Stimulated activated naive CD8-positive, alpha-beta T cell treated with anti-CD3 and anti-CD28 coated beads, Interleukin-15, Interleukin-2, amounts not matched to agents 100 U/mL and 50 U/mL, for 24 hours (primary cell): Measurements from ENCODE around the gene TLL2.

Experiments
- ATAC-seq: fragments of 150-1000 bp; cut with Tn5 transposase; one replicate; pipeline ENCODE4 v1.10.0; 2021
- DNase-seq: peaks from one replicate; pipeline ENCODE4 v3.0.0; 2021

The TLL2 gene

DNA sequence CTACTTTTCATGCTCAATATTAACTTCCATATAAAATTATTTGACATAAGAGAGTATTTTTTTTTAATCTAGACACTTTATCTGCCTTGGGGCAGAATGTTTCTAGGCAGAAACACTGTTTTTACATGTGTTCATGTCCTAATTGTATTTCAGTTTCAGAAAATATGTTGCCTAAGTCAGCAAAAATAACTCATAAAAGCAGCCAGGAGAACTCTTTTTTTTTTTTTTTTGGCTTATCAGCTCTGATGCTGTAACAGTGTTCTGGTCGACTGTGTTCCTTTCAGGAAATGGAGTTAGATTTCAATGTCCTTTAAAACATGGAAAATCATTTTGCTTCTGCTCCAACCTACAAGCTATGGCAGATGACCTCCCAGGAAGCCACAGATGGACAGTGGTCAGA, 91.7 kb downstream of the TLL2 start:
- no peak for DNase-seq
- no peak for ATAC-seq

DNA sequence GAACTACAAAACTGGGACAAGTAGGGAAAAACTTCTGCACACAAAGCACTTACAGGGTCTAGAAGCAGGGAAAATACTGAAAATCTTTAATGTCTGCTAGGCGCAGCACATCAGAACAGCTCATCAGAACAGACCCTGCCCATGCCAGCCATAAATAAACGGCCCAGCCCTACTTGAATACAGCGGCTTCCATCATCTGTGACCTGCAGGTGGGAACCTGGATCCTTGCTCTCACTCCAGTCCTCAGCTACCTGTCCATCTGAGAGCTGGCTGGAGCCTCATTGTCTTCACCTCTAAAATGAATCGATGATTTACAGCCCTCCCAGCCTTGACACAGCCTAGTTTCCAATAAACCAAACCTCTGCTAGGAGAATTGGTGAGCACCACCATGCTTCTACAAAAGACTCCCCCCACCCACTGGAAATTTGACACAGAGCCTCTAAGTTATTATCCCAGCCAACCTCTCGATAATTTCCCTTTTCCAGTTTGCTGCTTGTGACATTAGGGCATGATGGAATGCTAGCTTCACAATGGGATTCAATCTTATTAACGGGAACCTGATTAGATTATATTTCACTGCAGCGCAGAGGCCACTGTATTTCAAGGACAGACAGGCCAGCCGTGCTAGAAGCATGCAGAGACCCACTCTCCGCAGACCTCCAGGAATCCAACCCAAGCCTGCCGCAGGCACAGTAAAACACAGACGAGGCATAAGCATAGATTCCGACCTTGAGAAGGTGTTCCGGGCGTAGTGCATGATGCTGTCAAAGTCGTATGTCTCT, 93.3 kb downstream of the TLL2 start:
- ATAC-seq (no peak), DNase-seq (no peak)

DNA sequence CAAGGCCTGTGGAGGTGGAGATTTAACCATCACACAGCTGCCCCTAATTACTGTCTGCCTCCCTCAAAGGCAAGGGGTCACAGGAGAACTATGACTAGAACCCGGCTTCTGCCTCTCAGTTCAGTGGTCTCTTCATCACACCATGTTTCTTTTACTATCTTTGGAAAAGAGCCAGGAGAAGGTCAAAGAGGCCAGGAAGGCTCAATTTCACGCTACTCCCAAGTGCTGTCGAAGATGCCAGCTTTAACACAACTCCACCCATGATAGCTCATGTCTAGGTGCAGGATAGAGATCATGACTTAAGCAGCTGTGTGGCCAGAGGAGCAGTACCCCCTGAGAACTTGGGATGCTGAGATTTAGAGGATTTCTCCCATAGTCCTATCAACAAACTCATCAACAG, 94.4 kb downstream of the TLL2 start:
- ATAC-seq (no peak), DNase-seq (no peak)

DNA sequence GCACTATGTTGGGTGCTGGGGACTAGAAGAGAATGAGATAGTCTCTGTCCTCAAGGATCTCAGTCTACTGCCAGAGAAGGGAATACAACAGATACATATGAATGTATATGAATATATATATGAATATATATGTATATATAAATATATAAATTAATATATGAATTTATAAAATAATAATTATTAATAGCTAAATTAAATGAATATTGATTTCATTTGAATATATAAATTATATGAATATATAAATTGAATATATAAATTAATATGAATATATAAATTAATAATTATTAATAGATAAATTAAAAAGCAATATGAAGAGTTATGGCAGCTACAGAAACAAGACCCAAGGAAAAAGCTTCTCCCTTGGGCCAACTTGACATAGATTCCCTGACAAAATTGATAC, 95.1 kb downstream of the TLL2 start:
- ATAC-seq: no peak
- no peak for DNase-seq

DNA sequence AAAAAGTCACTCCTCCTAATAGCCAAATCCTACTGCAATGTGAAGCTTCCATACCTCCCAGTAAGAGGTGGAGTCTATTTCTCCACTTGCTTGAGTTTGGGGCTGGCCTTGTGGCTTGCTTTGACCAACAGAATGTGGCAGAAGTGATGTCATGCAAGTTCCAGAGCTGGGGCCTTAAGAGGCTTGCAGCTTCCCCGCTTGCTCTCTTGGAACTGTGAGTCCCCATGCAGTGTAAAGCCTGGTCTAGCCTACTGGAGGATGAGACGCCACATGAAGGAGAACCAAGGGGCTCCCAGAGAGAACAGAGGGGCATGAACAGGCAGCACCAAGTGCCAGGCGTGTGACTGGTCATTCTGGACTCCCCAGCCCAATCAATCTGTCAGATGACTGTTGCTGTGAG, 96.3 kb downstream of the TLL2 start:
- DNase-seq: no peak
- ATAC-seq: no peak

DNA sequence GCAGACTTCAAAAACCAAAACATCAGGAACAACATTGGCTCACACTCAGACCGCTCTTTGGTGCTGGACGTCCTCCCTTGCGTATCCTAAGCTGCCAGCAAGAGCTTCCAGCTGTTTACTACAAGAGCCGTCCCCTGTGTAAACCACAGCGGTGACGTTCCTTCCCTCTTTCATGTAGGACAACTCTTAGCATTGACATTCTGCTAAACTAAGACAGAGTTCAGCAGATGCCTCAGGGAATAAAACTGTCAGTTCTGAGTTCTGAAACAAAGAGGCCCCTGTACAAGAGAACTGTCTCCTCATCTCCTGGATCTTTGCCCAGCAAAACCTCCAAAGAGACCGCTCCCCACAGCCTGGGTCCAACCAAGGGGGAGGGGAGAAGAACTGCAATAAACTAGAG, 97.1 kb downstream of the TLL2 start:
- ATAC-seq (no peak), DNase-seq (no peak)

DNA sequence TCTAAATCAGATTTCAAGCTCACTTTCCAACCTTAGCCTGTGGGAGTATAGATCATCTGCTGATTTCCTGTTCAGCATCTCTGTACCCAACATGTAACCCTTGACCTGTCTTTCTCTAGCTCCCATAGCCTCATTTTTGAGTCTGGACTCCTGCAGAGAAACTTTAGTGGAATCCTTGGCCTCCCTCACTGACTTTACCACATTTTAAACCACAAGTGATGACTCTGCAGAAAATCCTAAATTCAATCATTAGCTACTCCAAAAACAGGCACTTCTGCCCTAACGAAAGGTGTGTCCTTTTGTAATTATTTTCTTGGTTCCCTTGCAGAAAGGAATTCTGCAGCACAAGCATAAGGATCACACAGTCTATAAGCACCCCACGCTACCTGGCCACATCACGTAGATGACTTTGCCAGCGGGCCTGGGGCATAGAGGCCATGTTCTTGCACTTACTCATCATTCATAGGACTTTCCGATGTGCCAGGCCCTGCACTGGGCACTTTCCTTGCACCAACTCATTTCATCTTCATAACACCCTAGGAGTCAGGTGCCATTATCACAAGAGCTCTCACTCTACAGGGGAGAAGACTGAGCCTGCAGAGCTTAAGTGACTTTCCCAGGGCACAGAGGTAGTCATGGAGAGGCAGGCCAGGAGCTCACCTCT, 97.7 kb downstream of the TLL2 start:
- DNase-seq: no peak
- no peak for ATAC-seq

DNA sequence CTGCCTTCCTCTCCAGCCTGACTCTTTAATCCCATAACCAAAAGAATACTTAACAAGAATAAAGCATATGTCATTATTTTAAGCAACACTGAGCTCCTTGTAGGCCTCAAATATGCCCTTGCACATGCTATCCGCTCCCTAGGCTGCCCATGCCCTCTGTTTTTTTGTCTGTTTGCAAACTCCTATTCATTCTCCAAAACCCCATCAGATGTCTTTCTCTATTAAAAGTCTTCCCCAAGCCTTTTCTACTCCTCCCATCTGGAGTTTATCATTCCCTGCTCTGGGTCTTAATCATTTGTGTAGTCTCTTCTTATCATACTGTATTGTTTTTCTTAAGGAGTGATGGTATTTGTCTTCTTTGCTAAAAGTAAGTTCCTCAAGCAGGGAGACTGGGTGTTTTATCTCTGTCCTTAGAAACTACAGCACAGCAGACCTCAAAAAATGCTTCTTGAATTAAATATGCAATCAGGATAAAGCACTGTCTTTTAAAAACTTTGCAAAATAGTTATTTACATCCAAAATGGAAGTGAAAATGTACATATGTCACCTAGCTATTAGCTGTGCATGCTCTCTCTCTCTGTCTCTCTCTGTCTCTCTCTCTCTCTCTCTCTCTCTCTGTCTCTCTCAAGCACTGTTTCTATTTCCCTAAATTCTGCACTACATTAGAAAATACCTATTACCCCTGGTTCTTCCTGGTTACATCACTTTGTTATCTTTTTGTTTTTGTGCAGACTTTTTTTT, 98.4 kb downstream of the TLL2 start:
- ATAC-seq: no peak
- no peak for DNase-seq

DNA sequence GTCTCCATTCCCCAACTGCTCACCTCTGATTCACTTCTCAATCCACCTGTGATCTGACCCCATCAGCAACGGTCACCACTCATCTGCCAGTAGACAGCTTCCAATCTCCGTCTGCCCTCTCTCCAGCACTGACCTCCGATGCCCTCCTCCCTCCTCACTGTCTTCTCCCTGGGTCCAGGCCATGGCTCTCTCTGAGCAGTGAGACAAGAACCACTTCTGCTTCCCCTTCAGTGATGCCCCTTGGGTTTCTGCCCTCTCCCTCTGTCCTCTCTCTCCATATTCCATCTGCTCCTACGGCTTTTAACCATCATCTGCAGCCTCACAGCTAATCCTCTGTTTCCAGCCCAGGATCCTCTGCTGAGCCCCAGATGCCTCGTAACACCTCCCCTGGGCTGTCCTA, 99.4 kb downstream of the TLL2 start:
- no peak for ATAC-seq
- no peak for DNase-seq

DNA sequence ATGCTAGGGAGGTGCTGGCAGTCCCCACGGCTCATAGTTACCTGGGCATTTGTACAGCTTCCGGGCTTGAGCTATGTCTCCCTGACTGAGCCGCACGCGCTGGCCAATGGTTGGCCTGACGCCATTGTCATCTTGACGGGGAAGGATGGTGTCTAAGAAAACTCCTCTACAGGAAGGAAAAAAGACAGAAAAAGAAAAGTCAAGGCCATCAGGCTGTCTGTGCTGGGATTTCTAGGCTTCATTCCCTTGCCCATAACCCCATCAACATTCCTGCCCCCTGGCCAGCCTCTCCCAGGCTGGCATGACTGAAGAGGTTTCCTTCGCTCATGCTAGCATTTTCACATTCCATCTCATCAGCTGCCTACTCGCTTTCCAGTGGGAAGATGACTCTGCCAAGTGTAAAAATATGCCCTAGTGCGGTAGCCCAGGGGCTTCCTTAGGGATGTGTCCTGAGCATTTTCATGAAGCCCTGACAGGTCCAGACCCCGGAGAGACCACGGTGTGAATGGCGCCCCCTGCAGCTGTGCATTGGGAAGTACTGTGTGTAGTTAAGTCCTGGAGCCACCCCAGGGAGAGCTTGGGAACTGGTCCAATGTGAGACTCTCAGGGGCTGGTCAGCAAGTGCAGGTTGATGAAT, 100.5 kb downstream of the TLL2 start:
- DNase-seq: peak; percentile 7
- ATAC-seq: no peak

DNA sequence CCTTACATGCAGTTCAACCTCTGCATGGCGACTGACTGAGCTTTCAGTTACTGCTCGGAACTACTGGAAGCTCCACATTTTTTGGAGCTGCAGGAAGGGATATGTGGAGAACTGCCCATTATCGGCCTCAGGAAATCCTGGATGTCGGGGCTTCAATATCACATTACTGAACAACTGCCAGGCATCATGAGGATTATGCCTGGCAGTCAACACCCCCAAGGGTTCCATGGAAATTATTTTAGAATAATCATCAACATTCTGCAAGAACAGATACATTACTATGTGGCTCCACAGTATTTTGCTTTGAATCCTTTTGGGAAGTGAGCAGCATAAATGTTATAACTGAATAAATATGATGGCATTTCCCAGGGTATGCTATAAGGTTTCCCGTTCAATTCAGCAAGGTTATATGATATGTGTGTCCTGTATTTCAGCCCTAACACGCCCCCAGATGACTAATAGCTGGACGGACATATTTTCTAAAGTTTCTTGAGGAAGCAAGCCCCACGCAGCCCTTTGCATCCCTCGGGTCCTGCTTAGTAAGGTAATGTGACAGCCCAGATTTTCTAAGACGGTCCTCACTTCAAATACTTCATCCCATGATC, 101.9 kb downstream of the TLL2 start:
- DNase-seq (no peak), ATAC-seq (no peak)

DNA sequence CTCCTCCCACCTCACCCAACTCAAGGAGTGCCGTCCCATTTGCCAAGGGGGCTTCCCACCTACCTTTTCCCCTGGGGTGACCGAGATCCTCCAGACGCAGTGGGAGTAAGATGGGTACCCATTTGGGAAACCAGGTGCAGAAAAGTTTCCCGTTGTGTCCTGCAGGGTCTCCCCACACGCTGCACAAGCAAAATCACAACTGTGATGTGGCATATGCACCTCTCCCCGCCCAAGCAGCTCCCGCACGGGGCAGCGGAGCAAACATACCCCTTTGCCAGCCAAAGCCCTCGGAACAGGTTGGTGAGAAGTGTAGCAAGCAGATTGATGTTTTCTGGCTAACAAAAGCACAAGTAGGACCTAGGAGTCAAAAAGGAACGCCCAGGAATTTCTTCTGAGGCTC, 103.4 kb downstream of the TLL2 start:
- DNase-seq: no peak
- no peak for ATAC-seq

DNA sequence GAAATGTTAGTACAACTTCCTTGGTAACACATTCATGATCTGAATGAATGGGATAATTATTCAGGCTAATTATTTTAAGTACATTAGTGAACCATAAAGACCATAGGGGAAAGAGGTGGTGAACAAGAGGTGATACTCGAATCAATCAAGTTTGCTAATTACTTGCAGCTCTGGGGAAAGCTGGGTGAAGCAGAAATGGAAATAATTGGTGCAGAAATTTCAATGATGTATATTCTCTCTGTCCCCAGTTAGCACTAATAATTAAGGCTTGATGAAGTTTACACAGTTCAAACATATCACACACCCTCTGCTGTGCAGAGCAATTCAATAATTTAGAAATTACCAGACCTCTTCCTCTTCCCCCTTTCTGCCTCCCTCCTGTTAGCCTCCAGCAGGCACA, 105.5 kb downstream of the TLL2 start:
- DNase-seq (no peak), ATAC-seq (no peak)

DNA sequence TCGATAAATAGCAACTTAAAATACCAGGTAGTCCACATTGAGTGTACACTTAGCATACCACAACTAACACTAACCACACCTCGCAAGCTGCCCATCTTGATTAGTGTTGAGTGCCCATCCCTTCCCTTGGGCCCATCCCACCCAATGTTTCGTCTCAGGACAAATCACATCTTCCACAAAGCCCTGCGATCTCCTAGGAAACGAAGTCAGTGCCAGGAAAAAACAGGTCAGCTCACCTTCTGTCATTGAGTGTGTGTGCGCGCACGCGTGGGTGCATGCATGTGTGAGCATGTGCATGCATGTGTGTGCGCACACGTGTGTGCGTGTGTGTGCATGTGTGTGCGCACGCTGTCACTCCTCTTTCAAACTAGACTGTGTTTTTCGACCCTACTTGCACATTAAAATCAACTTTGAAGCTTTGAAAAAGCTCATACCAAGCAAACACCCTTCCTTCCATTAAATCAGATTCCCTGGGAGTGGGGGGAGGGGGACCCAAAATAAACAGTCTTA, 106.1 kb downstream of the TLL2 start:
- DNase-seq: no peak
- ATAC-seq: no peak

DNA sequence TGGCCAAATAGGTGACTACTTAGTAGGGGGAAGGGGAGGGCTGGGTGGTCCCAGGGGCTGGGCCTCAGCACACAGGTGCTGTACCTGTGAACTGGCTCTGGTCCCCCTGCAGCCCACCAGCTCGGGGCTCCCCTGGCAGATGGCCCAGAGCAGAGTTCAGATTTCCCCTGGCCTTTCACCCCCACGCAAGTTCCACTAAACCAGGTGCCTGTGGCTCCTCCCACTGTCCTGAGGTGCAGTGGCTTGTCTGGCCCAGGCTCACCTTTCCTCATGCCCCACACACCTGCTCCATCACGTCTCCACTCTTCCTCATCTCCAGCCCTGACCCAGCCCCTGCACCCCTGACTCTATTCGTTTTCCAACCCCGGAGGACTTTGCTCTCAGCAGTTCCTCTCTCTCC, 107.6 kb downstream of the TLL2 start:
- DNase-seq (no peak), ATAC-seq (no peak)

DNA sequence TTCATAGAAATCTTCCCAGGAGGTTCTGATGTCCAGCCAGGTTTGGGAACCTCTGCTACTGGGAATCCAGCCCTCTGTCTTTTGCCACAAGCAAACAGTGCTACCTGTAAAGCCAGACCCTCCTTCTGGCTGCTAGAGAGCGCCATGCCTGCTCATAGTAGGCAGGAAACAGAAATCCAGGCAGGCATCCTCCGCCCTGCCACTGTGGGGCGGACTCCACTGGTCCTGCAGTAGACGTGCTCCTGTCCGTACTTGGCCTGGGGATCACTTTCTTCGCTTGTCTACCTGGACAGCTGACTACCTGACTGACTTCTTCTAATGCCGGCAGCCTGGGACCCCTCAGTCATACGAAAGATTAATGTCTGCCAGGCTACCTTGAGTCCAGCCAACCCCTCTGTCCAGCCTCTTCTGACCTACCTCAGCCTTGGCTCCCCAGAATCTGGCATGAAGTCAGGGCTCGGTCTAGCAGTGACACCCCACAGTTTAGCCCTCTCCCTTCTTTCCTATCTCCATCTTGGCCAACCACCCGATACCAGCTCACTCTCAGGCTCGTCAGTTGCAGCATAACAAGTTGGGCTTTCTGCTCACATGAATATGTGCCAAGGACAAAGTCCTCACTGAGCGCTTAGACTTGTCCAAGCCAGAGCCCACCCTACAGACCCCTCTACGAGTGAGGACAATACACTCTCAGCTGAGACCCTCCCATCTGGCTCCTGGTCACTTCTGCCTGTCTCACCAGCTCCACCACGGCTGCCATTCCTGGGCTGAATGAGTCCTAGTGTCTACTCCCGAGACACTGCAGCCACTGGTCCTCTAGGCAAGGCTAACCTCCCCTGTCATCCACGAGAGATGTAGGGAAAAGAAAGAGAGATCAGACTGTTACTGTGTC, 111.1 kb downstream of the TLL2 start:
- ATAC-seq: no peak
- no peak for DNase-seq

DNA sequence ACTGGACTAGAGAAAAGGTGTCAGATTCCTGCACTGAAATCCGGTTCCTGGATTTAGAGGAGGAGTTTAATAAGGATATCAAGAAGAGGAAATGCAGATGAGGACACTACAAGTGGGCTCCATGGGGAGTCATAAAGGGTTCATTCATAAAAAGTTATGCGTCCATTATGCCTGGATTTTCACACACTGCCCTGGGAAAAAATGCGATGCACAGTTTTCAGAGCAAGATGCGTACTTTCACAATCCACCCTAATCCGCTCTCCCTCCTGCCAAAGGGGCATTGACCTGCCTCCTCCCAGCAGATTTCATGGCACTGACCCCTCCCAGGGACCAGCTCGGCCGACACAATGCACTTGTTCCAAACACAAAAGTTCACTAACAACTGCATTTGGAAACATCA, 112.7 kb downstream of the TLL2 start:
- DNase-seq (no peak), ATAC-seq (no peak)

DNA sequence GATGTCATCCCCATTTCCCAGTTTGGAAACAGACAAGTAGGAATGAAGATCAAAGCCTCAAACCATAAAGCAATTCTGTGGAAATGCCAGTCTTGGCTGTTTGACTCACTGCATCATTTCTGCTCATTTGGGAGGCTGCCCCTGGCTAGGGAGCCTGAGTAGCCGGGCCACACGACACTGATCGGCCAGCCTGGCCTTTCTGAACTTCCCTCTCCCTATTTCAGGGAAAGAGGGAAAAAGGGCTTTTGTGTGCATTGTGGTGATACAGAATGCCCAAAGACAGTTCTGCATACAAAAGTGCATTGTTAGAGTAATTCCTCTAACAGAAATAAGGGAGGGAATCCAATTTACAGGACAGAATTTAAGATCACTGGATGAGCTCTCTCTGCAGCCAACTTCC, 113.3 kb downstream of the TLL2 start:
- DNase-seq (no peak), ATAC-seq (no peak)

DNA sequence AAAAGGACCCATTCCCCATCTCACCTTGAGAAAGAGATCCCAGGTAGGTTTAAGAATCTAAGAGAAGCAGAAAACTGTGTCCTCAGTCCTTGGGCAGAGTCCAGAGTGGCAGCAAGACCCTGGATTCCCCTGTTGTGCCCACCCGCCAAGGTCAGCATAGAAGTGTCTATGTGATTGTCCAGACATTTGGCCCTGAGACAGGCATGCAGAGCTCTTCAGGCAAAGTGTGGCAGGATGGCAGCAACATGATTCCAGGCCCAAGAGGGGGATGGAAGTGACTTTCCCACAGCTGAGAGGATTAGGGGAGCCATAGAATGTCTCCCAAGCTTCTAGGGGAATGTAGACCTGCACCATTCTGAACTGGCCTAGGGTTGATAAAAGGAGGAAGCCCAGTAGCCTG, 115.8 kb downstream of the TLL2 start:
- DNase-seq: no peak
- ATAC-seq: no peak

DNA sequence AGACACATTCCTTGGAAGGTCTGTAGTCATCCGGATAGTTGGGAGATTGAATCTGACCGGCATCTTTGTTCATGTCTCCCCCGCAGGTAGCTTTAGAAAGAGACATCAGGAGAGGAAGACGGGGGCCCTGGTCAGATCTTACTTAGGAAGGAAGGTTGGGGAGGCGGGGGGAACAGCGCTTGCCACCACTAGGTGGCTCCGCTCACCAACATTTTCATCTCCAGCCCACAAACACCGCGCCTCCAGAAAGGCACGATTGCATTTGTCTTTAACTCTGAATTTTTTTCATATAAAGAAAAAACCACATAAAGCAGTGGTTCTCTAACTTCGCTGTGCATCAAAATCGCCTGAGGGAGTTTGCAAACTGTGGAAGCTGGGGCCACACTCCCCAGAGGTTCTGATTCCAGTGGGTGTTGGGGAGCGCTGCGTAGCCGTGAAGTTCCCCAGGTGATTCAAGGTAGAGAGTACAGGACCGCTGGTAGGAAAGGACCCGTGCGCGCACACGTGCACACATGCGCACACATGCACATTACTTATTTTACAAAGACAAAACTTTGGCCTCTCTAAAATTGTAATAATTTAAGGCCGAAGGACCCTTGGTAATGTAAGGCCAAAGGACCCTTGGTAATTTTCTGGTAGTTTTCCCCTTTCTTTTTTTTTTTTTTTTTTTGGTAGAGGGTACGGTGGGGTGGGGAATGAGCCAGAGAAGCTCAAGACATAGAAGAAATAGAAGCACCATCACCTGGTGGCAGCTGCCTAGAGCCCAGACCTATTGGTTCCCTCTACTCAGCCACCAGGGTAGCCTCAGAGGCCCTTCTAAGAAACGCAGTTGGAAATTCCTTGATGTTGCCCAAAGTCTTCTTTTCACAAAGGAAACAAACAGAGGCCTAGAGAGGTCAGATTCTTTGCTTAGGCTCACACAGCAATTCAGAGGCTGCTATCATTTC, 117.5 kb downstream of the TLL2 start:
- peak; percentile 63 for DNase-seq
- ATAC-seq: peak; percentile 79
